SK-N-SH treated with all-trans-retinoic acid at 6 μM for 48 hours (cell line): ENCODE results near the gene RFK.

Source experiments
- ATAC-seq: fragments of 200-7000 bp; cut with Tn5 transposase; 3 replicates; pipeline ENCODE4 v1.9.1; 2020; ENCODE audit warnings: mild to moderate bottlenecking, moderate library complexity
- ARNTL ChIP-seq: fragments of 450-650 bp; formaldehyde crosslinking; IDR thresholded peaks from 2 replicates; pipeline ENCODE4 v1.5.0; 2020; ENCODE audit warnings: low read depth, mild to moderate bottlenecking, moderate library complexity, borderline replicate concordance
- BACH2 ChIP-seq: fragments of 250-450 bp; sonication (Bioruptor Pico); IDR thresholded peaks from 2 replicates; pipeline ENCODE4 v1.9.0; 2021; ENCODE audit warnings: mild to moderate bottlenecking, borderline replicate concordance
- CSDC2 ChIP-seq: fragments of 250-450 bp; sonication (Bioruptor Pico); IDR thresholded peaks from 2 replicates; pipeline ENCODE4 v1.5.0; 2020; ENCODE audit warnings: mild to moderate bottlenecking, moderate library complexity
- ESRRG ChIP-seq: fragments of 250-450 bp; sonication (Bioruptor Pico); IDR thresholded peaks from 2 replicates; pipeline ENCODE4 v1.6.1; 2021; ENCODE audit warnings: mild to moderate bottlenecking
- GLIS3 ChIP-seq: fragments of 250-450 bp; sonication (Bioruptor Pico); IDR thresholded peaks from 2 replicates; pipeline ENCODE4 v1.5.0; 2020; ENCODE audit warnings: mild to moderate bottlenecking, moderate library complexity
- ISL1 ChIP-seq: fragments of 250-450 bp; sonication (Bioruptor Pico); IDR thresholded peaks from 2 replicates; pipeline ENCODE4 v2.1.2; 2022; ENCODE audit warnings: mild to moderate bottlenecking, moderate library complexity
- OSR1 ChIP-seq: fragments of 250-450 bp; sonication (Bioruptor Pico); IDR thresholded peaks from 2 replicates; pipeline ENCODE4 v1.8.0; 2022; ENCODE audit warnings: moderate library complexity, mild to moderate bottlenecking, inconsistent platforms
- PPARA ChIP-seq: fragments of 250-450 bp; sonication (Bioruptor Pico); IDR thresholded peaks from 2 replicates; pipeline ENCODE4 v1.5.0; 2020; ENCODE audit warnings: mild to moderate bottlenecking, borderline replicate concordance
- RARB ChIP-seq: fragments of 250-450 bp; sonication (Bioruptor Pico); IDR thresholded peaks from 2 replicates; pipeline ENCODE4 v1.8.0; 2021; ENCODE audit warnings: mild to moderate bottlenecking, moderate library complexity
- SNAI2 ChIP-seq: fragments of 250-450 bp; sonication (Bioruptor Pico); IDR thresholded peaks from 2 replicates; pipeline ENCODE4 v1.5.0; 2020; ENCODE audit warnings: mild to moderate bottlenecking, moderate library complexity
- TCF4 ChIP-seq: fragments of 250-450 bp; sonication (Bioruptor Pico); IDR thresholded peaks from 2 replicates; pipeline ENCODE4 v1.8.0; 2021; ENCODE audit warnings: mild to moderate bottlenecking, moderate library complexity, borderline replicate concordance
- TOX ChIP-seq: fragments of 250-450 bp; sonication (Bioruptor Pico); IDR thresholded peaks from 2 replicates; pipeline ENCODE4 v1.8.0; 2021; ENCODE audit warnings: mild to moderate bottlenecking, moderate library complexity, borderline replicate concordance
- TSHZ2 ChIP-seq: fragments of 250-450 bp; sonication (Bioruptor Pico); IDR thresholded peaks from 2 replicates; pipeline ENCODE4 v1.5.0; 2020; ENCODE audit warnings: mild to moderate bottlenecking, moderate library complexity
- ZC3H10 ChIP-seq: fragments of 250-450 bp; sonication (Bioruptor Pico); IDR thresholded peaks from 2 replicates; pipeline ENCODE4 v1.5.1; 2021; ENCODE audit warnings: mild to moderate bottlenecking, moderate library complexity
- ZFP3 ChIP-seq: fragments of 250-450 bp; sonication (Bioruptor Pico); IDR thresholded peaks from 2 replicates; pipeline ENCODE4 v1.5.0; 2020; ENCODE audit warnings: mild to moderate bottlenecking, moderate library complexity
- ZFP30 ChIP-seq: fragments of 450-650 bp; formaldehyde crosslinking; IDR thresholded peaks from 2 replicates; pipeline ENCODE4 v1.5.0; 2022; ENCODE audit warnings: mild to moderate bottlenecking, moderate library complexity
- ZNF565 ChIP-seq: fragments of 450-650 bp; formaldehyde crosslinking; conservative IDR thresholded peaks from 2 replicates; pipeline ENCODE4 v1.5.0; 2020; ENCODE audit warnings: low read depth, mild to moderate bottlenecking, moderate library complexity
- ZNF70 ChIP-seq: fragments of 450-650 bp; formaldehyde crosslinking; IDR thresholded peaks from 2 replicates; pipeline ENCODE4 v1.5.0; 2020; ENCODE audit warnings: mild to moderate bottlenecking, moderate library complexity
- ZNF8 ChIP-seq: fragments of 450-650 bp; formaldehyde crosslinking; IDR thresholded peaks from 2 replicates; pipeline ENCODE4 v1.5.0; 2020; ENCODE audit warnings: mild to moderate bottlenecking, moderate library complexity
- TF ChIP-seq, protein P1 (sequence below): fragments of 250-450 bp; sonication (Bioruptor Pico); IDR thresholded peaks from 2 replicates; pipeline ENCODE4 v1.5.1; 2021; ENCODE audit warnings: mild to moderate bottlenecking, moderate library complexity
- TF ChIP-seq, protein P2 (sequence below): fragments of 250-450 bp; sonication (Bioruptor Pico); IDR thresholded peaks from 2 replicates; pipeline ENCODE4 v1.8.0; 2020; ENCODE audit warnings: mild to moderate bottlenecking, moderate library complexity, borderline replicate concordance
- TF ChIP-seq, protein P3 (sequence below): fragments of 250-450 bp; sonication (Bioruptor Pico); IDR thresholded peaks from 2 replicates; pipeline ENCODE4 v1.5.1; 2020; ENCODE audit warnings: low read depth, mild to moderate bottlenecking, moderate library complexity

RFK gene

DNA sequence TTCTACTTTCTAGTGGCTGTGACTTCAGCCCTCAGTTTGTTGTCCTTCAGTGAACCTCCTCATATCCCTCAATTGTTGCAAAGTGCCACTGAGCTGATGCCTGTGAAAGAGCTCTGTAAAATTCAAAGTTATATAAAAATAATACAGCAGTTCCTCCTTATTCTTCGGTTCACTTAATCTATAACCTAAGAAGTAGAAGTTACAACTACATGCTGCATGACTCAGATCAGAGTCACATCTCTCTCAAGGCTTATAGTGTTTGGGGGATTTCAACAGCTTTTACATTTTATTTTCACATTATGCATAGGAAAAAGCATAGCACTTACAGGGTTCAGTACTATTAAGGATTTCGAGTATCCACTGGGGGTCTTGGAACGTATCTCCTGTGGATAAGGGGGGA lies 39.6 kb upstream of the RFK start:
- TF ChIP-seq SNAI2 (no peak), TOX (CRISPR knock-in tag) (no peak), ZNF8 (CRISPR knock-in tag) (no peak), ZC3H10 (CRISPR knock-in tag) (no peak), ZFP3 (CRISPR knock-in tag) (no peak), RARB (CRISPR knock-in tag) (no peak), OSR1 (CRISPR knock-in tag) (no peak), ISL1 (CRISPR knock-in tag) (no peak), TSHZ2 (CRISPR knock-in tag) (no peak), PPARA (CRISPR knock-in tag) (no peak), CSDC2 (no peak), ZFP30 (no peak), ZNF70 (CRISPR knock-in tag) (no peak), GLIS3 (CRISPR knock-in tag) (no peak), TCF4 (CRISPR knock-in tag) (no peak), ESRRG (CRISPR knock-in tag) (no peak), ZNF565 (CRISPR knock-in tag) (no peak)
- TF ChIP-seq, protein P1, sequence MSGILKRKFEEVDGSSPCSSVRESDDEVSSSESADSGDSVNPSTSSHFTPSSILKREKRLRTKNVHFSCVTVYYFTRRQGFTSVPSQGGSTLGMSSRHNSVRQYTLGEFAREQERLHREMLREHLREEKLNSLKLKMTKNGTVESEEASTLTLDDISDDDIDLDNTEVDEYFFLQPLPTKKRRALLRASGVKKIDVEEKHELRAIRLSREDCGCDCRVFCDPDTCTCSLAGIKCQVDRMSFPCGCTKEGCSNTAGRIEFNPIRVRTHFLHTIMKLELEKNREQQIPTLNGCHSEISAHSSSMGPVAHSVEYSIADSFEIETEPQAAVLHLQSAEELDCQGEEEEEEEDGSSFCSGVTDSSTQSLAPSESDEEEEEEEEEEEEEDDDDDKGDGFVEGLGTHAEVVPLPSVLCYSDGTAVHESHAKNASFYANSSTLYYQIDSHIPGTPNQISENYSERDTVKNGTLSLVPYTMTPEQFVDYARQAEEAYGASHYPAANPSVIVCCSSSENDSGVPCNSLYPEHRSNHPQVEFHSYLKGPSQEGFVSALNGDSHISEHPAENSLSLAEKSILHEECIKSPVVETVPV (CRISPR knock-in tag), result no peak
- TF ChIP-seq, protein P2, sequence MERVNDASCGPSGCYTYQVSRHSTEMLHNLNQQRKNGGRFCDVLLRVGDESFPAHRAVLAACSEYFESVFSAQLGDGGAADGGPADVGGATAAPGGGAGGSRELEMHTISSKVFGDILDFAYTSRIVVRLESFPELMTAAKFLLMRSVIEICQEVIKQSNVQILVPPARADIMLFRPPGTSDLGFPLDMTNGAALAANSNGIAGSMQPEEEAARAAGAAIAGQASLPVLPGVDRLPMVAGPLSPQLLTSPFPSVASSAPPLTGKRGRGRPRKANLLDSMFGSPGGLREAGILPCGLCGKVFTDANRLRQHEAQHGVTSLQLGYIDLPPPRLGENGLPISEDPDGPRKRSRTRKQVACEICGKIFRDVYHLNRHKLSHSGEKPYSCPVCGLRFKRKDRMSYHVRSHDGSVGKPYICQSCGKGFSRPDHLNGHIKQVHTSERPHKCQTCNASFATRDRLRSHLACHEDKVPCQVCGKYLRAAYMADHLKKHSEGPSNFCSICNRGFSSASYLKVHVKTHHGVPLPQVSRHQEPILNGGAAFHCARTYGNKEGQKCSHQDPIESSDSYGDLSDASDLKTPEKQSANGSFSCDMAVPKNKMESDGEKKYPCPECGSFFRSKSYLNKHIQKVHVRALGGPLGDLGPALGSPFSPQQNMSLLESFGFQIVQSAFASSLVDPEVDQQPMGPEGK (CRISPR knock-in tag), result no peak
- TF ChIP-seq, protein P3, sequence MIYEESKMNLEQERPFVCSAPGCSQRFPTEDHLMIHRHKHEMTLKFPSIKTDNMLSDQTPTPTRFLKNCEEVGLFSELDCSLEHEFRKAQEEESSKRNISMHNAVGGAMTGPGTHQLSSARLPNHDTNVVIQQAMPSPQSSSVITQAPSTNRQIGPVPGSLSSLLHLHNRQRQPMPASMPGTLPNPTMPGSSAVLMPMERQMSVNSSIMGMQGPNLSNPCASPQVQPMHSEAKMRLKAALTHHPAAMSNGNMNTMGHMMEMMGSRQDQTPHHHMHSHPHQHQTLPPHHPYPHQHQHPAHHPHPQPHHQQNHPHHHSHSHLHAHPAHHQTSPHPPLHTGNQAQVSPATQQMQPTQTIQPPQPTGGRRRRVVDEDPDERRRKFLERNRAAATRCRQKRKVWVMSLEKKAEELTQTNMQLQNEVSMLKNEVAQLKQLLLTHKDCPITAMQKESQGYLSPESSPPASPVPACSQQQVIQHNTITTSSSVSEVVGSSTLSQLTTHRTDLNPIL (CRISPR knock-in tag), result no peak
- peak; percentile 78 for ATAC-seq

DNA sequence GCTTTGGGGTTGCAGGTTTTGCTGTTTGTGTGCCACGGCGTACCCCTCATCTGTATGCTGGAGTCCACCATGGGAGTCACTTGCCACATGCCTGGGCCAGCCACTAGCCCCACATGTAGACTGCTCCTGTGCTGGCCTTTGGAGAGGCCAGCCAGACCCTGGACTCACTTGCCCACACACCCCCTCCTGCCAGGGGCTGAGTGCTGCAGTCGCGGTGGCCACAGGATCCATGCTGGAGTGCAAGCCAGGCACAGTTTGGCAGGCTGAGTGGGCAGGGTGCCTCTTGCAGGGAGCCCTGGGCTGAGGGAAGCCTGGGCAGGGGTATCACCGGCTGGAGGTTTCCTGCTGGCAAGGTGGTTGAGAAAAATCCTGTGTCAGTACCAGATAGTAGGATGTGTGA lies 39.2 kb upstream of the RFK start:
- peak; percentile 64 for ATAC-seq
- TF ChIP-seq ZFP3 (CRISPR knock-in tag) (no peak), TSHZ2 (CRISPR knock-in tag) (no peak), TCF4 (CRISPR knock-in tag) (no peak), BACH2 (CRISPR knock-in tag) (no peak), ARNTL (CRISPR knock-in tag) (no peak), RARB (CRISPR knock-in tag) (no peak), ESRRG (CRISPR knock-in tag) (no peak), ZNF565 (CRISPR knock-in tag) (no peak), ZNF8 (CRISPR knock-in tag) (no peak)
- TF ChIP-seq, protein P1 (CRISPR knock-in tag), result no peak
- TF ChIP-seq, protein P3 (CRISPR knock-in tag), result no peak
